Measurements from ENCODE around the gene OR6K3. TPM values are rescaled to one million over a fixed set of nuclear protein-coding genes. Genes with fewer than 3 reads are reported as not detected.

OR6K3 gene
- total RNA-seq, 1 donor from 2014 or later = not detected

DNA sequence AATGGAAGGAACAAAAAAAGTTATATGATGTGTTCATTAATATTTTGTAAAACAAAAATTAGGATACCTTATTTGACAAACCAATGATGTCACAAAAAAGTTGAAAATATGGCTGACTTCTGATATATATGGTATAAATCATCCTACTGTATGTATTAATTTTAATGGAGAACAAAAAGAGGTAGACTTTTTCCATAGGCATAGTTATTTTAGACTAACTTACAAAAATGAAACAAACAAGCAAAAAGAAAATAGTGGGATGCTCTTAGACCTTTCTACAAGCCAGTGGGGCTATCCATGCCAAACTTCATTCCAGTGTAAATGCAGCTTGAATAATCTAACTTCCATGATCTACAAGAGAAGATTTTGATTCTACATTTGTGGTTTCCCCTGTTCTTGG, 33.5 kb downstream of the OR6K3 start:
- Histone ChIP-seq H3K27ac (no peak overlapping the region), H3K9me3 (no peaks in the 10 kb centered on the region), H3K36me3 (no peaks in the 10 kb centered on the region), H3K4me3 (no peak overlapping the region), H3K27me3 (no peaks in the 10 kb centered on the region), H3K4me1 (no peaks in the 10 kb centered on the region)
- intact Hi-C loops (cut with DNase I) = no loop called here
- TF ChIP-seq, protein P1, sequence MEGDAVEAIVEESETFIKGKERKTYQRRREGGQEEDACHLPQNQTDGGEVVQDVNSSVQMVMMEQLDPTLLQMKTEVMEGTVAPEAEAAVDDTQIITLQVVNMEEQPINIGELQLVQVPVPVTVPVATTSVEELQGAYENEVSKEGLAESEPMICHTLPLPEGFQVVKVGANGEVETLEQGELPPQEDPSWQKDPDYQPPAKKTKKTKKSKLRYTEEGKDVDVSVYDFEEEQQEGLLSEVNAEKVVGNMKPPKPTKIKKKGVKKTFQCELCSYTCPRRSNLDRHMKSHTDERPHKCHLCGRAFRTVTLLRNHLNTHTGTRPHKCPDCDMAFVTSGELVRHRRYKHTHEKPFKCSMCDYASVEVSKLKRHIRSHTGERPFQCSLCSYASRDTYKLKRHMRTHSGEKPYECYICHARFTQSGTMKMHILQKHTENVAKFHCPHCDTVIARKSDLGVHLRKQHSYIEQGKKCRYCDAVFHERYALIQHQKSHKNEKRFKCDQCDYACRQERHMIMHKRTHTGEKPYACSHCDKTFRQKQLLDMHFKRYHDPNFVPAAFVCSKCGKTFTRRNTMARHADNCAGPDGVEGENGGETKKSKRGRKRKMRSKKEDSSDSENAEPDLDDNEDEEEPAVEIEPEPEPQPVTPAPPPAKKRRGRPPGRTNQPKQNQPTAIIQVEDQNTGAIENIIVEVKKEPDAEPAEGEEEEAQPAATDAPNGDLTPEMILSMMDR (IDR thresholded peaks at IDR 0.05) = no peak
- TF ChIP-seq POLR2AphosphoS5 (IDR thresholded peaks at IDR 0.05; ENCODE audit: insufficient read depth in 1 of 2, low read depth in 1 of 2) (no peak), POLR2A (IDR thresholded peaks at IDR 0.05) (no peak)
- DNase-seq (ENCODE audit: extremely low spot score in 2 of 2) = no peak

GRCh38 chr1:158686111-158687009, 34.2 kb downstream of the OR6K3 start, which contains the start of gene SPTA1:
Gene SPTA1 (minus strand): TSS chr1:158686715. CDS start chr1:158686517, 198 bp downstream.
- H3K9me3 ChIP-seq = no peaks in the 10 kb centered on the region
- no peaks in the 10 kb centered on the region for H3K4me1 ChIP-seq
- H3K27me3 ChIP-seq = no peaks in the 10 kb centered on the region
- no peak within 1 kb of the TSS for H3K4me3 ChIP-seq
- intact Hi-C loops (cut with DNase I) = no loop called here
- no peak for DNase-seq (ENCODE audit: extremely low spot score in 2 of 2)
- no peak within 1 kb of the TSS for H3K27ac ChIP-seq
- TF ChIP-seq POLR2AphosphoS5 (IDR thresholded peaks at IDR 0.05; ENCODE audit: insufficient read depth in 1 of 2, low read depth in 1 of 2) (no peak), POLR2A (IDR thresholded peaks at IDR 0.05) (no peak)
- TF ChIP-seq, protein P1 (IDR thresholded peaks at IDR 0.05) = no peak
- no peaks in the 10 kb centered on the region for H3K36me3 ChIP-seq

DNA sequence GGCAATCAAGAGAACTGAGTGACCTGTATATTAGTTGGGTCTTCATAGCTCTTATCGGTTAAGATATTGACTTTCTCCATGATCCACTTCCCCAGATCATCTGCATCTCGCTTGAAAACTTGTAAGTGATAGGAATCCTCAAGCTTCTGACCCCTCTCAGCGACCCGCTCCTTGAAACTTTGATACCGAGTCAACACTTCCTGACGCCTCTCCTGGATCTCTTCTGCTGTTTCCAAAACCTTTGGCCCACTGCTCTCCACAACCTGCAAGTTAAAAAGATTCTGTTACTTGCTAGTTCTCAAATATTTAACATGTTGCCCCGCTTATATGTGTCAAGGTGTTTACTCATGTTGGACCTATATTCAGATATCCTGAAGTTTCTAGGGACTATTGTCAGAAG, 35.4 kb downstream of the OR6K3 start:
- no peak for DNase-seq (ENCODE audit: extremely low spot score in 2 of 2)
- TF ChIP-seq POLR2AphosphoS5 (IDR thresholded peaks at IDR 0.05; ENCODE audit: insufficient read depth in 1 of 2, low read depth in 1 of 2) (no peak), POLR2A (IDR thresholded peaks at IDR 0.05) (no peak)
- TF ChIP-seq, protein P1 (IDR thresholded peaks at IDR 0.05) = no peak

GRCh38 chr1:158681606-158682005, 38.9 kb downstream of the OR6K3 start:
- H3K36me3 ChIP-seq = no peaks in the 10 kb centered on the region
- no peak overlapping the region for H3K4me3 ChIP-seq
- intact Hi-C loops (cut with DNase I) = no loop called here
- no peaks in the 10 kb centered on the region for H3K4me1 ChIP-seq
- no peak overlapping the region for H3K27ac ChIP-seq
- TF ChIP-seq POLR2A (IDR thresholded peaks at IDR 0.05) (no peak), POLR2AphosphoS5 (IDR thresholded peaks at IDR 0.05; ENCODE audit: insufficient read depth in 1 of 2, low read depth in 1 of 2) (no peak)
- TF ChIP-seq, protein P1 (IDR thresholded peaks at IDR 0.05) = no peak
- no peaks in the 10 kb centered on the region for H3K27me3 ChIP-seq
- no peak for DNase-seq (ENCODE audit: extremely low spot score in 2 of 2)
- H3K9me3 ChIP-seq = no peaks in the 10 kb centered on the region

More for the DNA sequence above, 35.4 kb downstream of the OR6K3 start:
- H3K27ac ChIP-seq = no peak overlapping the region
- no peaks in the 10 kb centered on the region for H3K4me1 ChIP-seq
- H3K36me3 ChIP-seq = no peaks in the 10 kb centered on the region
- no peaks in the 10 kb centered on the region for H3K9me3 ChIP-seq
- intact Hi-C loops (cut with DNase I) = no loop called here
- H3K4me3 ChIP-seq = no peak overlapping the region
- no peaks in the 10 kb centered on the region for H3K27me3 ChIP-seq

DNA sequence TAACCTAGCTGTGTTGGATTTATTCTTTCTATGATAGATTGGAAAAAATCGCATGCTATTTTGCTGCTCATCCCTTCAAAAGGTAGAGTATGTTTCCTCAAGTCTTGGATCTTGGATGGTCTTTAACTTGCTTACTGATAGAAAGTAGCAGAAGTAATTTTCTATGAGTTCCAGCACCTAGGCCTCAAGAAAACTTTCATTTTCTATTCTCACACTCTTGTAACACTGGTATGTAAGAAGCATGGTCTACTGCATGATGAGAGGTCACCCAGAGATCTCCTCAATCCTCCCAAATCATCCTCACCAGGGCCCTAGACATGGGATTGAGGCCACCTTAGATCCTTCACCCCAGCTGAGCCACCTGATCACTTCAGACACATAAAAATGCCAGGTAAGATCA, 41.2 kb downstream of the OR6K3 start:
- TF ChIP-seq, protein P1 (IDR thresholded peaks at IDR 0.05) = no peak
- TF ChIP-seq POLR2A (IDR thresholded peaks at IDR 0.05) = no peak
- no peak for TF ChIP-seq POLR2AphosphoS5 (IDR thresholded peaks at IDR 0.05; ENCODE audit: insufficient read depth in 1 of 2, low read depth in 1 of 2)
- H3K4me1 ChIP-seq = no peaks in the 10 kb centered on the region
- H3K27me3 ChIP-seq = no peaks in the 10 kb centered on the region
- H3K4me3 ChIP-seq = no peak overlapping the region
- H3K27ac ChIP-seq = no peak overlapping the region
- intact Hi-C loops (cut with DNase I) = no loop called here
- H3K36me3 ChIP-seq = no peaks in the 10 kb centered on the region
- DNase-seq (ENCODE audit: extremely low spot score in 2 of 2) = no peak
- H3K9me3 ChIP-seq = no peaks in the 10 kb centered on the region

All from vagina (tissue), 2 donors.